GM23248 (cell line): ENCODE measurements around the gene CDRT4. TPM values are rescaled to one million over a fixed set of nuclear protein-coding genes. Genes with fewer than 3 reads are reported as not detected.

ENCODE experiments used
- DNase-seq: peaks from one replicate; pipeline ENCODE4 v3.0.0-alpha.2; 2015
- H2AFZ ChIP-seq: fragments of 200-600 bp; sonication (generic); 2 replicates; pipeline ENCODE4 v1.6.1; 2016; ENCODE audit warnings: antibody characterized with exemption
- H3F3A ChIP-seq: fragments of 200-600 bp; sonication (generic); 2 replicates; pipeline ENCODE4 v1.6.1; 2016; ENCODE audit warnings: mild to moderate bottlenecking, antibody characterized with exemption, mixed run types; ENCODE audit not compliant: insufficient read depth
- H3K27ac ChIP-seq: fragments of 200-600 bp; sonication (generic); 2 replicates; pipeline ENCODE4 v1.5.1; 2016; ENCODE audit warnings: mild to moderate bottlenecking
- H3K27me3 ChIP-seq: fragments of 200-600 bp; sonication (generic); replicated peaks from 2 replicates; pipeline ENCODE4 v1.6.1; 2016; ENCODE audit warnings: mild to moderate bottlenecking; ENCODE audit not compliant: insufficient read depth
- H3K36me3 ChIP-seq: fragments of 200-600 bp; sonication (generic); 2 replicates; pipeline ENCODE4 v1.6.1; 2016; ENCODE audit warnings: low read depth, mild to moderate bottlenecking
- H3K4me1 ChIP-seq: fragments of 200-600 bp; sonication (generic); 2 replicates; pipeline ENCODE4 v1.6.1; 2016; ENCODE audit warnings: mild to moderate bottlenecking; ENCODE audit not compliant: insufficient read depth
- H3K4me2 ChIP-seq: fragments of 200-600 bp; sonication (generic); one replicate; pipeline ENCODE4 v1.6.1; 2016; ENCODE audit warnings: mild to moderate bottlenecking; ENCODE audit not compliant: unreplicated experiment
- H3K4me3 ChIP-seq: fragments of 200-600 bp; sonication (generic); 2 replicates; pipeline ENCODE4 v1.5.1; 2016; ENCODE audit warnings: mild to moderate bottlenecking
- H3K79me2 ChIP-seq: fragments of 200-600 bp; sonication (generic); 2 replicates; pipeline ENCODE4 v1.6.1; 2016; ENCODE audit warnings: mild to moderate bottlenecking; ENCODE audit not compliant: insufficient read depth
- H3K9ac ChIP-seq: fragments of 200-600 bp; sonication (generic); 2 replicates; pipeline ENCODE4 v1.6.1; 2016; ENCODE audit warnings: mild to moderate bottlenecking
- H3K9me2 ChIP-seq: fragments of 200-600 bp; sonication (generic); 2 replicates; pipeline ENCODE4 v1.6.1; 2016; ENCODE audit warnings: mixed run types, mild to moderate bottlenecking, moderate library complexity; ENCODE audit not compliant: insufficient read depth
- H3K9me3 ChIP-seq: fragments of 200-600 bp; sonication (generic); one replicate; pipeline ENCODE4 v1.6.1; 2017; ENCODE audit warnings: low read depth
- H4K20me1 ChIP-seq: fragments of 200-600 bp; sonication (generic); 2 replicates; pipeline ENCODE4 v1.6.0; 2016; ENCODE audit not compliant: insufficient read depth
- EZH2 ChIP-seq: fragments of 200-600 bp; sonication (generic); IDR thresholded peaks from 2 replicates; pipeline ENCODE4 v1.6.1; 2018; ENCODE audit warnings: antibody characterized with exemption, mild to moderate bottlenecking; ENCODE audit not compliant: insufficient read depth, poor library complexity, severe bottlenecking
- EZH2phosphoT487 ChIP-seq: fragments of 200-600 bp; sonication (generic); IDR thresholded peaks from 2 replicates; pipeline ENCODE4 v1.6.1; 2018; ENCODE audit warnings: antibody characterized with exemption, moderate library complexity, mild to moderate bottlenecking, low read depth; ENCODE audit not compliant: insufficient read depth
- WGBS, 2 experiments: methylation state at CpG; one replicate each; pipeline ENCODE4 v1.1.6; 2015 to 2017; ENCODE audit warnings: low lambda C conversion rate in 2 of 2, low coverage in 1 of 2; ENCODE audit errors: missing lambda C conversion rate in 2 of 2; 5-methylcytosine and 5-hydroxymethylcytosine counted together
- in situ Hi-C: fragments of 300-500 bp; cut with MboI; formaldehyde crosslinking; loops from 2 replicates; pipeline ENCODE4 v1.15.0; 2020
- polyA plus RNA-seq: library from polyadenylated mRNA; unstranded; fragments of >200 nt; fragmentation: Nextera tagmentation; extraction: Ambion mirVana; gene quantifications from 2 replicates; pipeline ENCODE4 v1.2.1, GENCODE V29; 2016
- total RNA-seq: library from RNA; depleted of rRNA; stranded (reverse); fragments of >200 nt; shearing (Covaris generic); gene quantifications from 2 replicates; pipeline ENCODE4 v1.2.3, GENCODE V29; 2014; rRNA removed

Gene CDRT4
- total and polyA plus RNA-seq, 2 experiments from 2014 or later = 3.0 to 3.8 TPM

DNA sequence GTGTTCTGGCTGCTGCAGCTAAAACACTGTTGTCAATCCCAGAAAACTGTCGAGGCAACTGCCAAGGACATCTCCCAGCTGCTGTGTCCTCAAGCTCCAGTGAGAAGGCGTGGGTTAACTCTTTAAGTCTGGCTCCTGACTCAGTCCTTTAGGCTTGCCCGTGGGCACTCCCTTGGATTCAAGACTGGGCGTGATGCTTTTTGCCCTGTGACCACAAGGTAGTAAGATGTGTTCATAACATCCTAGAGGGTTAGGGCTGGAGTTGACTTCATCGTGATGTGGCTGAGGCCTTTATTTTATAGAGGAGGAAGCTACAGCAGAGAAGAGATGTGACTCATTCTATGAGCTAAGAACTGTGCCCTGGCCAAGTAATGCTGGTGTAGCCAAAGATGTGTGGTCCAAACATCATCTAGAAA lies 75.1 kb downstream of the CDRT4 start:
- H2AFZ ChIP-seq = no peak overlapping the region
- H3K4me2 ChIP-seq = no peak overlapping the region
- in situ Hi-C loops = no loop called here
- H3K9me2 ChIP-seq = no peaks in the 10 kb centered on the region
- peaks cover 10% of the 10 kb centered on the region for H3K4me1 ChIP-seq
- H3K27me3 ChIP-seq = no peaks in the 10 kb centered on the region
- H3K9me3 ChIP-seq = no peaks in the 10 kb centered on the region
- no peak overlapping the region for H3K4me3 ChIP-seq
- TF ChIP-seq EZH2phosphoT487 = no peak
- TF ChIP-seq EZH2 = no peak
- peaks cover 11% of the 10 kb centered on the region for H3F3A ChIP-seq
- no peaks in the 10 kb centered on the region for H3K79me2 ChIP-seq
- peak overlapping the region; percentile 28; the same call in 1 of the 2 replicates for H3K9ac ChIP-seq
- no peaks in the 10 kb centered on the region for H4K20me1 ChIP-seq
- no peaks in the 10 kb centered on the region for H3K36me3 ChIP-seq
- WGBS, 2 experiments = 1 to 3% methylated on average over 5 of the region's 5 CpGs
- peak; percentile 98 for DNase-seq
- peak overlapping the region; percentile 68 for H3K27ac ChIP-seq

DNA sequence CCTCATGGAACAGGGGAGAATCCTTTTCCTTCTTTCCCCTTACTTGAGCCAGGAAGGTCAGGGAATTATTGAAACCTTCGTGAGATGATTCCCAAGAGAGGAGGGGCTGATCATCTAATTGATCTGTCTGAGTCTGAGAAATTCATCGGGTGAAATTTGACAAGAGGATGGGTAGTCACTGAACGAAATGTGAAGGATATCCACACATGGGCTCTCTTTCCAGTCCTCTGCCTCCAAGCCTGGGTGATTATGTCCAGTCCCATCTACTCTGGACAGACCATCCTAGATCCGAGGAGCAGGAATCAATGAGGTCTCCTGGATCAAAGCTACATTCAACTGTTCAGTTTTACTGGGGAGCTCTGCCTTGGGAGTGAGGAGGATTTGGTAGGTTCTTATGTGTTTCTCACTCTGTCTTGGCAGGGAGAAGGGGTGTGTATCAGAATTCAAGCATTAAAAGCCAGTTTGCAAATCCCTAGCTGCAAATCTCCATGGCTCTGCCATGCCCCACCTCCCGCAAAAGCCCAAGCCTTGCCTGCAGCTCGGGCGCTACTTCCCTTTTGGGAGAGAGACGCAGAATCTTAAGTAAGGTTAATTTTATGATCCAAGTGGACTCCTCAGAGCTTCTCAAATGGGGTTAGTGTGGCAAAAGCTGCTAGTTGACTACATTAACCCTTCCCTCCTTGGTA lies 78.9 kb downstream of the CDRT4 start:
- H3K4me2 ChIP-seq = no peak overlapping the region
- H3F3A ChIP-seq = peaks cover 11% of the 10 kb centered on the region
- no peak for DNase-seq
- no peaks in the 10 kb centered on the region for H3K9me2 ChIP-seq
- H3K9ac ChIP-seq = no peak overlapping the region
- WGBS, 2 experiments = 40 to 44% methylated on average over 8 of the region's 8 CpGs
- no peak overlapping the region for H2AFZ ChIP-seq
- H3K36me3 ChIP-seq = no peaks in the 10 kb centered on the region
- H4K20me1 ChIP-seq = no peaks in the 10 kb centered on the region
- no peak overlapping the region for H3K4me3 ChIP-seq
- H3K27ac ChIP-seq = no peak overlapping the region
- TF ChIP-seq EZH2 = no peak
- H3K9me3 ChIP-seq = no peaks in the 10 kb centered on the region
- H3K27me3 ChIP-seq = no peaks in the 10 kb centered on the region
- no peaks in the 10 kb centered on the region for H3K79me2 ChIP-seq
- in situ Hi-C loops = no loop called here
- H3K4me1 ChIP-seq = peaks cover 23% of the 10 kb centered on the region

DNA sequence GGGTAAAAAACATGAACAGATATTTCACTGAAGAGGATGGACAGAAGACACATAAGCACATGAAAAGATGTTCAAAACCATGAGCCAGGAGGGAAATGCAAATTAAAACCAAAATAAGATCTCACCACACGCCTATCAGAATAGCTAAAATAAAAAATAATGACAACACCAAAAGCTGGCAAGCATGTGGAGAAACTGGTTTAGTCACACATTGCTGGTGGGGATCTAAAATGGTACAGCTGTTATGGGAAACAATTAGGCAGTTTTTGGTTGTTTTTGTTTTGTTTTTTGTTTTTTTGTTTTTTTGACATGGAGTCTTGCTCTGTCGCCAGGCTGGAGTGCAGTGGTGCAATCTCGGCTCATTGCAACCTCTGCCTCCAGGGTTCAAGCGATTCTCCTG lies 81.3 kb downstream of the CDRT4 start:
- TF ChIP-seq EZH2phosphoT487 = no peak
- TF ChIP-seq EZH2 = no peak
- Histone ChIP-seq H3K27ac (no peak overlapping the region), H3K36me3 (no peaks in the 10 kb centered on the region), H4K20me1 (no peaks in the 10 kb centered on the region), H3F3A (no peaks in the 10 kb centered on the region), H3K9me3 (no peaks in the 10 kb centered on the region), H3K79me2 (no peaks in the 10 kb centered on the region), H3K9ac (no peak overlapping the region), H3K9me2 (no peaks in the 10 kb centered on the region), H3K27me3 (no peaks in the 10 kb centered on the region), H3K4me1 (peaks cover 13% of the 10 kb centered on the region), H3K4me3 (no peak overlapping the region), H3K4me2 (no peak overlapping the region), H2AFZ (no peak overlapping the region)
- 77 to 82% methylated on average over 4 of the region's 4 CpGs for WGBS, 2 experiments
- in situ Hi-C loops = no loop called here
- DNase-seq = no peak

Other genes with a start within 250 kb of the CDRT4 start
- 45.0 and 67.2 TPM in 2 replicates for gene PMP22, start 202.3 kb downstream of the CDRT4 start, total RNA-seq
- 124 and 126 TPM in 2 replicates for gene PMP22, start 202.3 kb downstream of the CDRT4 start, polyA plus RNA-seq
- gene TEKT3, start 126.0 kb downstream of the CDRT4 start, total RNA-seq = not detected in 2 replicates
- not detected in 2 replicates for gene TEKT3, start 126.0 kb downstream of the CDRT4 start, polyA plus RNA-seq
- 6.7 and 15.7 TPM in 2 replicates for gene TVP23C, start 95.9 kb upstream of the CDRT4 start, total RNA-seq
- gene TVP23C, start 95.9 kb upstream of the CDRT4 start, polyA plus RNA-seq = 9.6 and 10.8 TPM in 2 replicates
- not detected in 2 replicates for gene FBXW10B, start 152.1 kb upstream of the CDRT4 start, total RNA-seq
- gene FBXW10B, start 152.1 kb upstream of the CDRT4 start, polyA plus RNA-seq = 0.15 TPM in 1 of 2 replicates, not detected in the other
- gene TRIM16, start 216.7 kb upstream of the CDRT4 start, total RNA-seq = 32.1 and 39.0 TPM in 2 replicates
- 21.3 and 23.2 TPM in 2 replicates for gene TRIM16, start 216.7 kb upstream of the CDRT4 start, polyA plus RNA-seq
- 13.6 and 18.3 TPM in 2 replicates for gene ZNF286A, start 232.1 kb upstream of the CDRT4 start, total RNA-seq
- gene ZNF286A, start 232.1 kb upstream of the CDRT4 start, polyA plus RNA-seq = 10.3 and 11.7 TPM in 2 replicates